ENCODE data around the gene DDX5. TPM values are rescaled to one million over a fixed set of nuclear protein-coding genes. Genes with fewer than 3 reads are reported as not detected.
"Not testable (repeated sequence)": the region's sequence is repeated elsewhere in the genome, so short reads cannot be mapped to it uniquely, and the experiment has no call there.

Gene DDX5
- polyA plus RNA-seq, 4 donors, result 721 to 857 (median 802) TPM

- no peak for DNase-seq (ENCODE audit: low read depth in 4 of 4, low spot score in 2 of 4)
These were observed 9.7 kb downstream of the DDX5 start for GRCh38 chr17:64496348-64496785.

DNA sequence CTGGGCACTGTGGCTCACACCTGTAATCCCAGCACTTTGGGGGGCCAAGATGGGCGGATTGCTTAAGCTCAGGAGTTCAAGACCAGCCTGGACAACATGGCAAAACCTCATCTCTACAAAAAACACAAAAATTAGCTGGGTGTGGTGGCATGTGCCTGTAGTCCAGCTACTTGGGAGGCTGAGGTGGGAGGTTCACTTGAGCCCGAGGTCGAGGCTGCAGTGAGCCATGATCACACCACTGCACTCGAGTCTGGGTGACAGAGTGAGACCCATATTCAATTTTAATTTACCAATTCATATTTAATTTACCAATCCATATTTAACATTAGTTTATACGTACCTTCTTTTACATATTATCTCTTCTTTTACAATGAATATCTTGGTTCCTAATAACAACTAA is 10.8 kb downstream of the DDX5 start:
- DNase-seq (ENCODE audit: low read depth in 4 of 4, low spot score in 2 of 4), result not testable (repeated sequence)

GRCh38 chr17:64494121-64494520 is 12.0 kb downstream of the DDX5 start:
- DNase-seq (ENCODE audit: low read depth in 4 of 4, low spot score in 2 of 4), result no peak

GRCh38 chr17:64492481-64493109 is 13.5 kb downstream of the DDX5 start:
- no peak for DNase-seq (ENCODE audit: low read depth in 4 of 4, low spot score in 2 of 4)

- no peak for DNase-seq (ENCODE audit: low read depth in 4 of 4, low spot score in 2 of 4)
These were observed 14.1 kb downstream of the DDX5 start for GRCh38 chr17:64491994-64492393.

GRCh38 chr17:64491034-64491860 is 14.8 kb downstream of the DDX5 start:
- DNase-seq (ENCODE audit: low read depth in 4 of 4, low spot score in 2 of 4), result no peak

GRCh38 chr17:64488301-64488700 is 17.8 kb downstream of the DDX5 start:
- no peak for DNase-seq (ENCODE audit: low read depth in 4 of 4, low spot score in 2 of 4)

- DNase-seq (ENCODE audit: low read depth in 4 of 4, low spot score in 2 of 4), result no peak
These were observed 21.7 kb downstream of the DDX5 start for GRCh38 chr17:64484380-64484779.

DNA sequence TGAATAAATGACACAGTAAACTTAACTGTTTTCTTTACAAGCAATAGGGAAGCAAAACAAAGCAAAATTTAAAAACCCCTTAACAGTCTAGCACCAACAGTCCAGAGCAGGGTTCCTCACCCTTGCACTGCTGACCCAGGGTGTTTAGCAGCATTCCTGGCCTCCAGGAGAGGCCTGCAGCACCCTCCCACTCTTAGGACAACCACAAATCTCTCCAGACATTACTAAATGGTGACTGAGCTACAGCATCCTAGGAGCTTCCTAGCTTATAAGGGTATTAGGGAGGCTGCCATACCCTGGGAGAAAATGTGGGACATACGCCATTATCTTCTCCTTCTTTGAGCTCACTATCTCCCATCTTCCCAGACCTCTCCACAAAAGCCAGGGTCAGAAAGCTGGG is 25.1 kb downstream of the DDX5 start:
- no peak for DNase-seq (ENCODE audit: low read depth in 4 of 4, low spot score in 2 of 4)

GRCh38 chr17:64477849-64478248 is 28.2 kb downstream of the DDX5 start:
- DNase-seq (ENCODE audit: low read depth in 4 of 4, low spot score in 2 of 4), result no peak

GRCh38 chr17:64472564-64472963 is 33.5 kb downstream of the DDX5 start:
- no peak for DNase-seq (ENCODE audit: low read depth in 4 of 4, low spot score in 2 of 4)

GRCh38 chr17:64471440-64471839 is 34.6 kb downstream of the DDX5 start:
- no peak for DNase-seq (ENCODE audit: low read depth in 4 of 4, low spot score in 2 of 4)

DNA sequence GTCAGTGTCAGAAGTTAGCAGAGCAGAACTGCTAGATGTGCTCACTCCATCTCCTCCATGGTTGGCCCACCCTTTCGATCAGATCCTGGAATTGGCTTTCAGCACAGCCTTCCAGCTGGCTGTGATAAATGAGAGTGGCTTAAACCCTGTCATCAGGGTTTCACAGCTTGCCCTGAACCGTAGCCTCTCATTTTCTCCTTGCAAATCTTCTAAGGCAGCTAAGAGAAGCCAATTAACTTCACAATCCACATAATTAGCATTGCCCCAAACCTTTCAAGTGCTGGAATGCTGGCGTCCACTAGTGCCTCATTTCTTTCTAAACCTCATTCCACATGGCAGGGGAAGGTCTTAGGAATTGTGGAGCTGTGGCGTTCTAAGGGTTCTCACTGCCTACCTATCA is 35.5 kb downstream of the DDX5 start:
- no peak for DNase-seq (ENCODE audit: low read depth in 4 of 4, low spot score in 2 of 4)

GRCh38 chr17:64466834-64467233 is 39.3 kb downstream of the DDX5 start:
- not testable (repeated sequence) for DNase-seq (ENCODE audit: low read depth in 4 of 4, low spot score in 2 of 4)

DNA sequence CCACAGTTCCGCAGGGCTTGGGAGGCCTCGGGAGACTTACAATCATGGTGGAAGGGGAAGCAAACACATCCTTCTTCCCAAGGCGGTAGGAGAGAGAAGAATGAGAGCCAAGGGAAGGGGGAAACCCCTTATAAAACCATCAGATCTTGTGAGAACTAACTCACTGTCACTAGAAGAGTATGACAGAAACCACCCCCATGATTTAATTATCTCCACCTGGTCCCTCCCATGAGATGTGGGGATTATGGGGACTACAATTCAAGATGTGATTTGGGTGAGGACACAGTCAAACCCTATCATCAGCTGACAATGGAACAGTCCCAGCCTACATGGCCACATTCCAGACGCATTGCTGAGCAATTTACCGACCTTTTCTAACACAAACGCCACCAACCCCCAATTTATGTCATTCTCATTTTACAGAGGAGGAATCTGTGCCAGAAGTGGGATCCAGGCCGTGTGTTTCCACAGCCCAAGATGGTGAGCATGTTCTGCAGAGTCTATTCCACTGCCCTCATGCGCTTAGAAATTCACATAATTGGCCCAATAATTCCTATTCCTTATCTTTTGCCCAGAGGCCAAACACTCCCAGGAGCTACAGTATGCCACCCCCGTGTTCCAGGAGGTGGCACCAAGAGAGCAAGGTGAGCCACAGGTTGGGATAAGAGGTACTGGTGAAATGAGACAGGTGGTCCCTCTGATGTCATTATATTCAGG is 39.9 kb downstream of the DDX5 start:
- no peak for DNase-seq (ENCODE audit: low read depth in 4 of 4, low spot score in 2 of 4)

DNA sequence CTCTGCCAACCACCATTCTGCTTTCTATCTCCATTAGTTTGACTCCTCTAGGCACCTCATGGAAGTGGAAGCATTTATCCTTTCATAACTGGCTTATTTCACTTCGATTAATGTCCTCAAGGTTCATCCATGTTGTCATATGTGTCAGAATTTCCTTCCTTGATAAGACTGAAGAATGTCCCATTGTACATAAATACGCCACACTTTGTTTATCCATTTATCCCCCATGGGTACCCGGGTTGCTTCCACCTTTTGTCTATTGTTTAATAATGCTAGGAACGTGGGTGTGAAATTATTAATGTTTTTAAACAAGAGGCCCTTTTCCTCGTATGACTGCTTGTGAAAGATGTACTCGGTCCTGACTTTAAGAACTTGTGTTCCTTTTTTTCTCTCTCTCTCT is 44.3 kb downstream of the DDX5 start:
- no peak for DNase-seq (ENCODE audit: low read depth in 4 of 4, low spot score in 2 of 4)

DNA sequence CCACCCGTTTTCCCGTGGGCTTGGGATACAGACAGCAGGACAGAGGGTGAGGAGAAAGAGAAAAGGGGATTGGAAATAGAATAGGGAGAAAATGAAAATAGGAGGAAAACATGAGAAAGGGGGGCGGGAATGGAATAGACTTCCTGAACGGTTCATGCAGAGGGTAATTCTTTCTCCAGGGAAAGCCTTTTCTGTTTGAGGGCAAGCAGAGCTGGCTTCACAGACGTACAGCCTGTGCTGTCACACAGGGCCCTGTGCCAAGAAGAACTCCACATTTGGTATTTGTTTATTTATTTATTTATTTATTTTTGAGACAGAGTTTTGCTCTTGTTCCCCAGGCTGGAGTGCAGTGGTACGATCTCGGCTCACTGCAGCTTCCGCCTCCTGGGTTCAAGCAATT is 45.1 kb downstream of the DDX5 start:
- DNase-seq (ENCODE audit: low read depth in 4 of 4, low spot score in 2 of 4), result peak in 3 of 4 donors; percentile 4 to 19 (median 13)

- DNase-seq (ENCODE audit: low read depth in 4 of 4, low spot score in 2 of 4), result not testable (repeated sequence)
These were observed 46.3 kb downstream of the DDX5 start for GRCh38 chr17:64459818-64460217.

GRCh38 chr17:64459284-64459747 is 46.8 kb downstream of the DDX5 start:
- DNase-seq (ENCODE audit: low read depth in 4 of 4, low spot score in 2 of 4), result no peak

- no peak for DNase-seq (ENCODE audit: low read depth in 4 of 4, low spot score in 2 of 4)
These were observed 47.3 kb downstream of the DDX5 start for GRCh38 chr17:64458756-64459155.

DNA sequence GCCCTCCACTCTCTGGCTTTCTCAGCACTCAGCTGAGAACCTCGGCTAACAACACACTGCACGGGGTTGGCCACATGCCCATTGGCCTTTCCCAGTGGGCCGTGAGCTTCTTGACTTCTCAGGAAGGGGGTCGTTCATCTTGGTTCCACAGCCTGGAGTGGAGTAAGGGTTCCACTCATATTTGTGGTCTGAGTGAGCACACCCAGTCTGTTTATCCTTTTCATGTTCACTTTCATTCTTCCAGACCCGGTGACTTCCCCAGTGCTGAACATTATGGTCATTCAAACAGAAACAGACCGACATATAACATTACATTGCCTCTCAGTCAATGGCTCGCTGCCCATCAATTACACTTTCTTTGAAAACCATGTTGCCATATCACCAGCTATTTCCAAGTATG is 48.9 kb downstream of the DDX5 start:
- no peak for DNase-seq (ENCODE audit: low read depth in 4 of 4, low spot score in 2 of 4)

Measured in left renal cortex interstitium (tissue), 4 donors.